Tibial artery (tissue), 4 donors: Measurements from ENCODE around the gene P3H1.

Experiments
- DNase-seq, 2 donors: peaks; one replicate each; pipeline ENCODE4 v3.0.0-alpha.2; 2019
- H3K27ac ChIP-seq, 2 donors: fragments of 200-600 bp; sonication (generic) in 1 of 2; 1 replicate in 1 of 2; 2 replicates in 1 of 2; pipeline ENCODE4 v1.5.1; 2018 to 2019; ENCODE audit warnings: mild to moderate bottlenecking in 1 of 2
- H3K27me3 ChIP-seq, 2 donors: fragments of 200-600 bp; sonication (generic) in 1 of 2; one replicate each; pipeline versions ENCODE4 v1.5.1 to v1.6.0; 2016 to 2019
- H3K36me3 ChIP-seq, 3 donors: fragments of 200-600 bp; sonication (generic) in 2 of 3; one replicate each; pipeline ENCODE4 v1.5.1; 2016 to 2019; ENCODE audit warnings: mild to moderate bottlenecking in 2 of 3
- H3K4me1 ChIP-seq, 4 donors: fragments of 200-600 bp; sonication (generic) in 2 of 4; 1 replicate in 3 of 4; 2 replicates in 1 of 4; pipeline ENCODE4 v1.5.1; 2016 to 2019
- H3K4me3 ChIP-seq, 2 donors: fragments of 200-600 bp; sonication (generic) in 1 of 2; 1 replicate in 1 of 2; 2 replicates in 1 of 2; pipeline ENCODE4 v1.5.1; 2018 to 2019; ENCODE audit warnings: mild to moderate bottlenecking in 2 of 2
- H3K9me3 ChIP-seq, 3 donors: fragments of 200-600 bp; sonication (generic) in 1 of 3; one replicate each; pipeline ENCODE4 v1.5.1; 2016 to 2019
- intact Hi-C: fragments of 100-400 bp; cut with DNase I; formaldehyde crosslinking; loops from one replicate; pipeline ENCODE4 v1.15.0; 2023; ENCODE audit warnings: low total_unique reads
- TF ChIP-seq, protein P1 (sequence below), 2 experiments: fragments of 200-600 bp in 1 of 2; fragments of 450-650 bp in 1 of 2; IDR thresholded peaks; one replicate each; pipeline ENCODE4 v1.5.1; 2017 to 2019; ENCODE audit warnings: antibody characterized with exemption in 2 of 2, mild to moderate bottlenecking in 1 of 2, moderate library complexity in 1 of 2

Gene P3H1

DNA sequence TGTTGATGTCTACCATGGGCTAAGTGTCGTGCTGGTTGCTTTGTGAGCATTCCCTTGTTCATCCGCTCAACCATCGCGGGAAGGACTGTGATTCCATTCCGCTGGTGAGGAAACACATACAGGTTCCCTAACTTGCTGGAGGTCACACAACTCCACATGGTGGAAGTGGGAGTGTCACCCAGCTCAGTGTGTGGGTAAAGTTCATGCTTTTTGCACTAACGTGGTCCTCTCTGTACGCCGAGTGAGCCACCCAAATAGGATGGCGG lies 22.7 kb downstream of the P3H1 start:
- H3K4me3 ChIP-seq, result no peak overlapping the region
- no peaks in the 10 kb centered on the region for H3K4me1 ChIP-seq
- no peaks in the 10 kb centered on the region for H3K9me3 ChIP-seq
- intact Hi-C loops, result loop anchor here (10.0 kb wide), 1 partner anchor 159 kb away; no protein-coding TSS in a partner anchor
- peaks cover 10 to 43% (median 33%) of the 10 kb centered on the region in 3 donors for H3K36me3 ChIP-seq
- H3K27ac ChIP-seq, result no peak overlapping the region
- DNase-seq, result no peak
- TF ChIP-seq, protein P1, sequence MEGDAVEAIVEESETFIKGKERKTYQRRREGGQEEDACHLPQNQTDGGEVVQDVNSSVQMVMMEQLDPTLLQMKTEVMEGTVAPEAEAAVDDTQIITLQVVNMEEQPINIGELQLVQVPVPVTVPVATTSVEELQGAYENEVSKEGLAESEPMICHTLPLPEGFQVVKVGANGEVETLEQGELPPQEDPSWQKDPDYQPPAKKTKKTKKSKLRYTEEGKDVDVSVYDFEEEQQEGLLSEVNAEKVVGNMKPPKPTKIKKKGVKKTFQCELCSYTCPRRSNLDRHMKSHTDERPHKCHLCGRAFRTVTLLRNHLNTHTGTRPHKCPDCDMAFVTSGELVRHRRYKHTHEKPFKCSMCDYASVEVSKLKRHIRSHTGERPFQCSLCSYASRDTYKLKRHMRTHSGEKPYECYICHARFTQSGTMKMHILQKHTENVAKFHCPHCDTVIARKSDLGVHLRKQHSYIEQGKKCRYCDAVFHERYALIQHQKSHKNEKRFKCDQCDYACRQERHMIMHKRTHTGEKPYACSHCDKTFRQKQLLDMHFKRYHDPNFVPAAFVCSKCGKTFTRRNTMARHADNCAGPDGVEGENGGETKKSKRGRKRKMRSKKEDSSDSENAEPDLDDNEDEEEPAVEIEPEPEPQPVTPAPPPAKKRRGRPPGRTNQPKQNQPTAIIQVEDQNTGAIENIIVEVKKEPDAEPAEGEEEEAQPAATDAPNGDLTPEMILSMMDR (IDR thresholded peaks at IDR 0.05), result no peak
- no peaks in the 10 kb centered on the region for H3K27me3 ChIP-seq

GRCh38 chr1:42743317-42744147 lies 23.3 kb downstream of the P3H1 start:
- no peaks in the 10 kb centered on the region for H3K27me3 ChIP-seq
- no peaks in the 10 kb centered on the region for H3K4me1 ChIP-seq
- intact Hi-C loops, result loop anchor here (10.0 kb wide), 1 partner anchor 159 kb away; no protein-coding TSS in a partner anchor
- peaks cover 8 to 37% (median 28%) of the 10 kb centered on the region in 3 donors for H3K36me3 ChIP-seq
- H3K4me3 ChIP-seq, result no peak overlapping the region
- TF ChIP-seq, protein P1 (IDR thresholded peaks at IDR 0.05), result no peak
- DNase-seq, result no peak
- no peaks in the 10 kb centered on the region for H3K9me3 ChIP-seq
- no peak overlapping the region for H3K27ac ChIP-seq

GRCh38 chr1:42742617-42743316 lies 24.1 kb downstream of the P3H1 start:
- Histone ChIP-seq H3K9me3 (no peaks in the 10 kb centered on the region), H3K27ac (no peak overlapping the region), H3K4me1 (no peaks in the 10 kb centered on the region), H3K4me3 (no peak overlapping the region), H3K27me3 (no peaks in the 10 kb centered on the region), H3K36me3 (peaks cover 7 to 30% (median 20%) of the 10 kb centered on the region in 3 donors)
- DNase-seq, result no peak
- intact Hi-C loops, result loop anchor here (10.0 kb wide), 1 partner anchor 158 kb away; no protein-coding TSS in a partner anchor
- TF ChIP-seq, protein P1 (IDR thresholded peaks at IDR 0.05), result no peak

DNA sequence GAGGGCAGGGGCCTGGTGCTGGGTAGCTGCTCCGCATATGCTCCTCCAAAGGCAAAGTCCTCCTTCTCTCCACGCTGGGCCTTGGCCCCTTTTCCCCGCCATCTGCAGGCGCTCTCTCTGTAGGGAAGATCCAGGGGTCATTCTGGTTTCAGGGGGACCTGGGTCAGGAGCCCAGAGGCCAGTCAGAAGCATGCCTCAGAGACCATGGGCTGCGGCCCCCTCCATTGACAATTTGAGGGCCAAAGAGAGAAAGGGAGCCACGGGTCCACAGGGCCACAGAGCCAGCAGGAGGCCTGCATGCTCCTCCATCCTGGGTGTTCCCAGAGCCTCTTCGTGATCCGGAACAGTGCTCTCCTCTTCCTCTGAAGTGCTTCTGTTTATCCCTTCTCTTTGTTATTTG lies 24.7 kb downstream of the P3H1 start:
- H3K27ac ChIP-seq, result no peak overlapping the region
- peaks cover 4 to 23% (median 15%) of the 10 kb centered on the region in 3 donors for H3K36me3 ChIP-seq
- intact Hi-C loops, result loop anchor here (10.0 kb wide), 1 partner anchor 157 kb away; no protein-coding TSS in a partner anchor
- no peaks in the 10 kb centered on the region for H3K27me3 ChIP-seq
- no peak for DNase-seq
- no peaks in the 10 kb centered on the region for H3K4me1 ChIP-seq
- TF ChIP-seq, protein P1 (IDR thresholded peaks at IDR 0.05), result no peak
- no peak overlapping the region for H3K4me3 ChIP-seq
- no peaks in the 10 kb centered on the region for H3K9me3 ChIP-seq

- peaks cover 4 to 19% (median 12%) of the 10 kb centered on the region in 3 donors for H3K36me3 ChIP-seq
- H3K4me3 ChIP-seq, result no peak overlapping the region
- no peaks in the 10 kb centered on the region for H3K9me3 ChIP-seq
- H3K4me1 ChIP-seq, result no peaks in the 10 kb centered on the region
- TF ChIP-seq, protein P1 (IDR thresholded peaks at IDR 0.05), result no peak
- no peak overlapping the region for H3K27ac ChIP-seq
- no peaks in the 10 kb centered on the region for H3K27me3 ChIP-seq
- DNase-seq, result peak in 1 of 2 donors; percentile 28
- intact Hi-C loops, result loop anchor here (10.0 kb wide), 1 partner anchor 157 kb away; no protein-coding TSS in a partner anchor
Observed at GRCh38 chr1:42741706-42742105, 25.1 kb downstream of the P3H1 start.
